BLaER1 treated with 17β-estradiol and CSF1 and Interleukin-3, amounts not matched to agents 10 nM and 100 nM (cell line): ENCODE data around the gene ULK2.
"Not testable (repeated sequence)": the region's sequence is repeated elsewhere in the genome, so short reads cannot be mapped to it uniquely, and the experiment has no call there.

Experiments
- H3K27ac ChIP-seq, 11 experiments: shearing (Covaris generic); formaldehyde crosslinking; 2 replicates each; pipeline ENCODE4 v1.8.1; 2022
- H3K27me3 ChIP-seq, 11 experiments: shearing (Covaris generic); formaldehyde crosslinking; 2 replicates each; pipeline ENCODE4 v1.8.1; 2022
- H3K36me3 ChIP-seq, 11 experiments: shearing (Covaris generic); formaldehyde crosslinking; 2 replicates each; pipeline ENCODE4 v1.8.1; 2022
- H3K4me1 ChIP-seq, 10 experiments: shearing (Covaris generic); formaldehyde crosslinking; 2 replicates each; pipeline ENCODE4 v1.8.1; 2022
- H3K4me2 ChIP-seq, 11 experiments: shearing (Covaris generic); formaldehyde crosslinking; 2 replicates each; pipeline ENCODE4 v1.8.1; 2022
- H3K4me3 ChIP-seq, 10 experiments: shearing (Covaris generic); formaldehyde crosslinking; 2 replicates each; pipeline ENCODE4 v1.8.1; 2022
- H3K9ac ChIP-seq, 11 experiments: shearing (Covaris generic); formaldehyde crosslinking; 2 replicates each; pipeline ENCODE4 v1.8.1; 2022
- H3K9me3 ChIP-seq, 11 experiments: shearing (Covaris generic); formaldehyde crosslinking; replicated peaks in 1 of 11; 2 replicates each; pipeline ENCODE4 v1.8.1; 2022
- H4K20me1 ChIP-seq, 11 experiments: shearing (Covaris generic); formaldehyde crosslinking; 2 replicates each; pipeline ENCODE4 v1.8.1; 2022
- Cebpa-rat ChIP-seq, 11 experiments: shearing (Covaris generic); IDR thresholded peaks; 2 replicates each; pipeline ENCODE4 v1.8.1; 2022

Gene ULK2

GRCh38 chr17:19876529-19877161, 8.9 kb upstream of the ULK2 start:
- peak overlapping the region in 10 of 11 experiments; percentile 31 to 91 (median 81); a peak in 20 of 22 replicates for H3K27ac ChIP-seq
- peak overlapping the region in 9 of 11 experiments; percentile 46 to 77 (median 68); a peak in 17 of 22 replicates for H3K9ac ChIP-seq

DNA sequence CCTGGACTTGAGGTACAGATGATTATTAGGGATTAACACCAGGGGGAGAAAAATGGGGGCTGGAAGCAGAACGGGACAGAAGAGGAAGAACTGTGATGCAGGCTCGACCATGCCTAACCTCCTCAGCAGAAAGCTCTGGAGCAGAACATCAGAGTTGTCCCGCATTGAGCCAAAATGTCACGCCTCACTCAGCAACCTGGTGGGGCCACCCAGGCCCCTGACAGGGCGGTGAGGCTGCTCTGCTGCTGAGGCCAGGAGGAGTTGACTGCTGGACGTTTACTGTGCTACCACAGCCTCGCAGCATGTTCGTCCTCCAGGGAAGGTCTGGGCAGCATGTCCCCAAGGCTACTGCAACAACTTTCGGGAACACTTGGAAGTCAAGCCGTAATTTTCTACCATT, 6.5 kb upstream of the ULK2 start:
- H3K4me1 ChIP-seq, result peaks cover 27 to 66% (median 55%) of the 10 kb centered on the region in 10 experiments
- H3K4me3 ChIP-seq, result no peak overlapping the region
- H3K27ac ChIP-seq, result peak overlapping the region in 8 of 11 experiments; percentile 57 to 91 (median 82); a peak in 15 of 22 replicates
- peak overlapping the region in 4 of 11 experiments; percentile 7 to 31 (median 16); a peak in 5 of 22 replicates for H3K9ac ChIP-seq
- no peak for TF ChIP-seq Cebpa-rat (IDR thresholded peaks at IDR 0.05)
- no peaks in the 10 kb centered on the region for H4K20me1 ChIP-seq
- H3K4me2 ChIP-seq, result peak overlapping the region; percentile 10 to 94 (median 81); a peak in 19 of 22 replicates
- H3K27me3 ChIP-seq, result no peaks in the 10 kb centered on the region
- no peaks in the 10 kb centered on the region for H3K9me3 ChIP-seq
- no peaks in the 10 kb centered on the region for H3K36me3 ChIP-seq

More at GRCh38 chr17:19876529-19877161, 8.9 kb upstream of the ULK2 start:
- Histone ChIP-seq H3K27me3 (no peaks in the 10 kb centered on the region), H3K4me3 (peak overlapping the region in 4 of 10 experiments; percentile 19 to 53 (median 29); a peak in 6 of 20 replicates), H3K4me1 (peaks cover 27 to 89% (median 55%) of the 10 kb centered on the region in 10 experiments), H3K9me3 (no peaks in the 10 kb centered on the region), H3K4me2 (peak overlapping the region; percentile 72 to 94 (median 88)), H4K20me1 (no peaks in the 10 kb centered on the region), H3K36me3 (no peaks in the 10 kb centered on the region)
- TF ChIP-seq Cebpa-rat (IDR thresholded peaks at IDR 0.05), result peak in 8 of 11 experiments; percentile 50 to 92 (median 82); a peak in 16 of 22 replicates

GRCh38 chr17:19873346-19873745, 5.6 kb upstream of the ULK2 start:
- H3K9me3 ChIP-seq, result peaks cover 0 to 3% (median 0%) of the 10 kb centered on the region in 11 experiments; a peak in 4 of 22 replicates
- TF ChIP-seq Cebpa-rat (IDR thresholded peaks at IDR 0.05), result no peak

DNA sequence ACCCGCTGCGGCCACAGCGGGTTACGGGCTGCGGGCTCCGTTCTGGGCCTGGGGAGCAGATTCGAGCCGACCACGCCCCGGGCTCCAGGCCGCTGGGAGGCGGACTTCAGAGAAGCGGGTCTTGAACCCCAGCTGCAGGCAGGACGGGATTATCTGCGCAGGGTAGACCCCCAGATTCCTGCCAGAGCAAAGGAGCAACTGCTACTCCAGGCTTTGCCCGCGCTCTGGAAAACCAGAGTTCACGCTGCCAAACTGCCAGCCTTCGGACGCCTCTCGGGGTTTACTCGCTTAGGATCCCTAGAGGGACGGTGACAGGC, 301 bp upstream of the ULK2 start:
- no peak for TF ChIP-seq Cebpa-rat (IDR thresholded peaks at IDR 0.05)
- Histone ChIP-seq H3K36me3 (peaks cover 0 to 7% (median 0%) of the 10 kb centered on the region in 11 experiments; a peak in 4 of 22 replicates), H3K4me1 (peaks cover 12 to 34% (median 25%) of the 10 kb centered on the region in 10 experiments), H3K4me3 (peak overlapping the region; percentile 69 to 91 (median 76)), H3K4me2 (peak overlapping the region; percentile 82 to 99 (median 95)), H3K9ac (peak overlapping the region; percentile 84 to 97 (median 90)), H3K27me3 (peaks cover 0 to 17% (median 9%) of the 10 kb centered on the region in 11 experiments; a peak in 11 of 22 replicates), H4K20me1 (no peaks in the 10 kb centered on the region), H3K27ac (peak overlapping the region; percentile 84 to 95 (median 91)), H3K9me3 (peaks cover 0 to 9% (median 0%) of the 10 kb centered on the region in 11 experiments; a peak in 7 of 22 replicates)

More at GRCh38 chr17:19873346-19873745, 5.6 kb upstream of the ULK2 start:
- no peak overlapping the region for H3K9ac ChIP-seq
- H3K4me1 ChIP-seq, result peaks cover 27 to 60% (median 52%) of the 10 kb centered on the region in 10 experiments
- H3K27ac ChIP-seq, result peak overlapping the region in 5 of 11 experiments; percentile 20 to 91 (median 81); a peak in 4 of 22 replicates
- peaks cover 0 to 4% (median 2%) of the 10 kb centered on the region in 11 experiments; a peak in 8 of 22 replicates for H3K27me3 ChIP-seq
- no peak overlapping the region for H3K4me3 ChIP-seq
- H3K4me2 ChIP-seq, result peak overlapping the region in 6 of 11 experiments; percentile 72 to 94 (median 88); a peak in 11 of 22 replicates
- no peaks in the 10 kb centered on the region for H3K36me3 ChIP-seq
- H4K20me1 ChIP-seq, result no peaks in the 10 kb centered on the region

DNA sequence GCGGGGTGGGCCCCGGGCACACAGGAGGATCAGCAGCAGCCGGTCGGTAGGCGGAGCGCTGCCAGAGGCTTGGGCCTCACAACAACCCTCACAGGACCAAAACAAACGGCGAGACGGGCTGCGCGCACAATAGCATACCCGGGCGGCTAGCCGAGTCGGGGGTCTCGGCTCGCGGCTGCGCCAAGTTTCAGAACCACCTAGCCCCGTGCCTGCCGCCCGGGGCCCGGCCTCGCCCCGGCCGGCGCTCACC, 732 bp downstream of the ULK2 start:
- Histone ChIP-seq H3K9ac (peak overlapping the region; percentile 84 to 97 (median 90)), H3K4me2 (peak overlapping the region; percentile 82 to 99 (median 95)), H3K27ac (peak overlapping the region; percentile 84 to 95 (median 91)), H3K9me3 (peaks cover 0 to 9% (median 0%) of the 10 kb centered on the region in 11 experiments; a peak in 7 of 22 replicates), H4K20me1 (no peaks in the 10 kb centered on the region), H3K4me3 (peak overlapping the region; percentile 69 to 91 (median 76)), H3K36me3 (peaks cover 0 to 18% (median 0%) of the 10 kb centered on the region in 11 experiments; a peak in 5 of 22 replicates), H3K4me1 (peaks cover 12 to 32% (median 23%) of the 10 kb centered on the region in 10 experiments), H3K27me3 (peaks cover 0 to 17% (median 9%) of the 10 kb centered on the region in 11 experiments; a peak in 11 of 22 replicates)
- TF ChIP-seq Cebpa-rat (IDR thresholded peaks at IDR 0.05), result no peak

DNA sequence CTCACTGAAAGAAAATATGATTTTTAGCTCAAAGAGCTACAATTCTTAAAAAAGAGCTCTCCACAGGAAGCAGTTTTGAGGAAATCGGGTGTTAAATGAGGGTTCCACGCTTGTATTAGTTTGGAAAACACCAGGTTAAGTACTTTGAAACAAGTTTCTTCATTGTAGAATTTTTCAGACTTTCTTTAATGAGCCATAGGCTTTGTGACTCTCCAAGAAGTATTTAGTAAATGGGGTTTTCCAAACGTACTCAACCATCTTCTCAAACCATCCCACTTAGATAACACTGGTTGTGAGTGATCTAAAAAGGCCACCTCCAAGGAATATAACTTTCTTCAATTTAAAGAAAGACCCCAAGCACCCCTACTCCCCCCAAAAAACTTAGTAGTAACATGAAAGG, 2.7 kb downstream of the ULK2 start:
- TF ChIP-seq Cebpa-rat (IDR thresholded peaks at IDR 0.05), result no peak
- Histone ChIP-seq H3K9ac (peak overlapping the region in 1 of 11 experiments; percentile 4; a peak in 1 of 22 replicates), H3K4me1 (peaks cover 12 to 32% (median 23%) of the 10 kb centered on the region in 10 experiments), H3K9me3 (peaks cover 0 to 9% (median 0%) of the 10 kb centered on the region in 11 experiments; a peak in 7 of 22 replicates), H3K4me2 (peak overlapping the region in 8 of 11 experiments; percentile 6 to 89 (median 27); a peak in 9 of 22 replicates), H3K4me3 (peak overlapping the region in 1 of 10 experiments; percentile 17; a peak in 1 of 20 replicates), H3K27me3 (peaks cover 0 to 17% (median 9%) of the 10 kb centered on the region in 11 experiments; a peak in 11 of 22 replicates), H3K36me3 (peaks cover 0 to 37% (median 4%) of the 10 kb centered on the region in 11 experiments; a peak in 12 of 22 replicates), H3K27ac (no peak overlapping the region), H4K20me1 (no peaks in the 10 kb centered on the region)

GRCh38 chr17:19860647-19861177, 7.0 kb downstream of the ULK2 start:
- peaks cover 0 to 63% (median 4%) of the 10 kb centered on the region in 11 experiments; a peak in 13 of 22 replicates for H3K36me3 ChIP-seq
- not testable (repeated sequence) for H3K4me2 ChIP-seq, H3K27ac ChIP-seq, H3K27me3 ChIP-seq, H3K9me3 ChIP-seq, H3K4me1 ChIP-seq, H3K9ac ChIP-seq, H4K20me1 ChIP-seq, H3K4me3 ChIP-seq

DNA sequence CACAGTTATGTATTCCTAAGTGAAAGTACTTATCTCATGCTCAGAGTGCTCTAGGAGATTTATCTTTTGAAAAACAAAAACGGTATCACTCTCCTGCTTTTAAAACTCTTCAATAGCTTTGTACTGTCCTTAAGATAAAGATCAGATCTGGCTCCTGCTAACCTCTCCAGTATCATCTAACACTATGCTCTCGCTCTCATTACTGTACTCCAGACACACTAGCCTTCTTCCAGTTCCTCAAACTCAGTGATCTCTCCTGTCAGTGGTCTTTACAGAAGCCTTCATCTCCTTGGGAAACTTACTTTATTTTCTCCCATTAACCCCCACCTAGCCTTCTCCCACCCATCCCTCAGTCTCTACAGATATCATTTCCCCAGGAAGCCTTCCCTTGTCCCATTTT, 10.1 kb downstream of the ULK2 start:
- no peak overlapping the region for H3K27ac ChIP-seq
- H4K20me1 ChIP-seq, result no peaks in the 10 kb centered on the region
- H3K27me3 ChIP-seq, result no peaks in the 10 kb centered on the region
- no peaks in the 10 kb centered on the region for H3K4me1 ChIP-seq
- H3K9me3 ChIP-seq, result no peaks in the 10 kb centered on the region
- no peak for TF ChIP-seq Cebpa-rat (IDR thresholded peaks at IDR 0.05)
- no peak overlapping the region for H3K9ac ChIP-seq
- peaks cover 0 to 59% (median 4%) of the 10 kb centered on the region in 11 experiments; a peak in 11 of 22 replicates for H3K36me3 ChIP-seq
- H3K4me3 ChIP-seq, result no peak overlapping the region
- no peak overlapping the region for H3K4me2 ChIP-seq

DNA sequence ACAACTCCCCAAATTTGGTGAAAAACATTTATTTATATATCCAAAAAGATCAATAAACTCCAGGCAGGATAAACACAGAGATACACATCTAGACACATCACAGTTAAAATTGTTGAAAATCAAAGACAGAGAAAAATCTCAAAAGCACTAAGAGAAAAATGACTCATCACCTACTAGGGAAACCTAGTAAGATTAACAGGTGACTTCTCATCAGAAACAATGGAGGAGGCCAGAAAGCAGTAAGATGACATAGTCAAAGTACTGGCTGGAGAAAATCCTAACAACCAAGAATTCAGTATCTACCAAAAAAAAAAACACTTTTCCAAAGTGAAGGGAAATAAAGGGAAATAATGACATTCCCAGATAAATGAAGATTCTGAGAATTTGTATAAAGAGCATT, 33.8 kb downstream of the ULK2 start:
- Histone ChIP-seq H3K4me2 (no peak overlapping the region), H3K27ac (no peak overlapping the region), H3K36me3 (peaks cover 0 to 84% (median 15%) of the 10 kb centered on the region in 11 experiments; a peak in 14 of 22 replicates), H3K9me3 (peaks cover 13 to 30% (median 20%) of the 10 kb centered on the region in 11 experiments; a peak in 20 of 22 replicates), H4K20me1 (no peaks in the 10 kb centered on the region), H3K4me1 (peaks cover 12 to 27% (median 21%) of the 10 kb centered on the region in 10 experiments), H3K4me3 (no peak overlapping the region), H3K27me3 (no peaks in the 10 kb centered on the region), H3K9ac (no peak overlapping the region)
- no peak for TF ChIP-seq Cebpa-rat (IDR thresholded peaks at IDR 0.05)
